MCF 10A (cell line): ENCODE data around the gene ZNF653. TPM values are rescaled to one million over a fixed set of nuclear protein-coding genes. Genes with fewer than 3 reads are reported as not detected.

ENCODE experiments used
- BruUV-seq: library from RNA; stranded (reverse); fragments of 400-500 nt; replicated peaks from 2 replicates; lab custom pipeline; 2021; lab: Mats Ljungman, UMichigan
- CTCF ChIA-PET: fragments of 300-600 bp; sonication (Branson Sonifier 250); formaldehyde crosslinking; extraction: SDS; loops from one replicate; lab custom pipeline; 2021; ENCODE audit warnings: antibody characterized with exemption, inconsistent platforms; lab: Yijun Ruan, JAX
- POLR2A ChIA-PET: fragments of 300-600, 350-650 bp; sonication (Branson Sonifier 250); formaldehyde crosslinking; extraction: SDS; loops from one replicate; lab custom pipeline; 2020; ENCODE audit warnings: antibody characterized with exemption, inconsistent platforms; lab: Yijun Ruan, JAX
- DNase-seq: peaks from one replicate; pipeline ENCODE4 v3.0.0-alpha.2; 2018; ENCODE audit not compliant: unreplicated experiment
- H3K27ac Mint-ChIP-seq: one replicate; pipeline ENCODE4 v1.8.0; 2022; ENCODE audit warnings: mild to moderate bottlenecking, low read depth, mixed read lengths; ENCODE audit not compliant: unreplicated experiment
- H3K27me3 Mint-ChIP-seq: one replicate; pipeline ENCODE4 v1.8.0; 2022; ENCODE audit warnings: mixed read lengths; ENCODE audit not compliant: insufficient read depth, unreplicated experiment
- H3K36me3 Mint-ChIP-seq: one replicate; pipeline ENCODE4 v1.8.0; 2022; ENCODE audit warnings: mild to moderate bottlenecking, moderate library complexity, mixed read lengths; ENCODE audit not compliant: insufficient read depth, unreplicated experiment
- H3K4me1 Mint-ChIP-seq: one replicate; pipeline ENCODE4 v1.8.0; 2022; ENCODE audit warnings: mixed read lengths; ENCODE audit not compliant: insufficient read depth, unreplicated experiment
- H3K4me3 Mint-ChIP-seq: one replicate; pipeline ENCODE4 v1.8.0; 2022; ENCODE audit warnings: mild to moderate bottlenecking, moderate library complexity, mixed read lengths; ENCODE audit not compliant: unreplicated experiment
- H3K9me3 Mint-ChIP-seq: one replicate; pipeline ENCODE4 v1.8.0; 2022; ENCODE audit warnings: mixed read lengths; ENCODE audit not compliant: unreplicated experiment
- CTCF ChIP-seq: fragments of 200-600 bp; IDR thresholded peaks from one replicate; pipeline ENCODE4 v1.8.0; 2022; ENCODE audit warnings: antibody characterized with exemption, mild to moderate bottlenecking; ENCODE audit not compliant: unreplicated experiment
- intact Hi-C: fragments of 100-400 bp; cut with micrococcal nuclease; formaldehyde crosslinking; loops from 2 replicates; pipeline ENCODE4 v1.14.1; 2022
- total RNA-seq: library from RNA; stranded (reverse); gene quantifications from 2 replicates; pipeline ENCODE4 v1.2.3, GENCODE V29; 2022

The ZNF653 gene
- total RNA-seq, 1 experiment from 2014 or later: 7.7 TPM

- ChIA-PET CTCF (interaction anchor here (0.6 to 2.3 kb wide), 4 partner anchors 64 to 745 kb away, joined by 3 to 6 read pairs (median 4); no protein-coding TSS in a partner anchor), POLR2A (no interaction called here)
- Mint-ChIP-seq H3K36me3 (peaks cover 46% of the 10 kb centered on the region), H3K27ac (peak overlapping the region; percentile 87), H3K4me1 (peaks cover 5% of the 10 kb centered on the region), H3K27me3 (no peaks in the 10 kb centered on the region), H3K9me3 (no peaks in the 10 kb centered on the region), H3K4me3 (no peak overlapping the region)
- no TSS peak for BruUV-seq
- no peak for DNase-seq
- intact Hi-C loops: loop anchor here (10.0 kb wide), 1 partner anchor 310 kb away; no protein-coding TSS in a partner anchor
- TF ChIP-seq CTCF: no peak
Measured at GRCh38 chr19:11445141-11445540, 60.5 kb downstream of the ZNF653 start.

- Mint-ChIP-seq H3K27me3 (no peaks in the 10 kb centered on the region), H3K4me1 (peaks cover 5% of the 10 kb centered on the region), H3K27ac (peak overlapping the region; percentile 49), H3K9me3 (no peaks in the 10 kb centered on the region), H3K36me3 (peaks cover 55% of the 10 kb centered on the region), H3K4me3 (no peak overlapping the region)
- intact Hi-C loops: loop anchor here (10.0 kb wide), 1 partner anchor 309 kb away; no protein-coding TSS in a partner anchor
- no TSS peak for BruUV-seq
- ChIA-PET POLR2A (interaction anchor here (0.6 to 1.8 kb wide), 7 partner anchors 8 to 1219 kb away, joined by 3 to 8 read pairs (median 3); partner anchors contain the start of genes ECSIT and ELOF1), CTCF (interaction anchor here (0.6 to 2.3 kb wide), 7 partner anchors 16 to 150 kb away, joined by 3 to 10 read pairs (median 4); no protein-coding TSS in a partner anchor)
- DNase-seq: peak; percentile 18
- TF ChIP-seq CTCF: no peak
Measured at GRCh38 chr19:11444059-11444458, 61.6 kb downstream of the ZNF653 start.

GRCh38 chr19:11437955-11438354, 67.7 kb downstream of the ZNF653 start:
- ChIA-PET CTCF (interaction anchor here (0.7 to 1.0 kb wide), 3 partner anchors 9 to 191 kb away, joined by 3 read pairs; no protein-coding TSS in a partner anchor), POLR2A (no interaction called here)
- DNase-seq: no peak
- intact Hi-C loops: no loop called here
- TF ChIP-seq CTCF: no peak
- Mint-ChIP-seq H3K36me3 (peaks cover 63% of the 10 kb centered on the region), H3K27me3 (no peaks in the 10 kb centered on the region), H3K4me3 (peak overlapping the region; percentile 100), H3K4me1 (peaks cover 5% of the 10 kb centered on the region), H3K27ac (no peak overlapping the region), H3K9me3 (no peaks in the 10 kb centered on the region)
- TSS peak; percentile 16 for BruUV-seq

- POLR2A ChIA-PET: interaction anchor here (0.6 to 1.7 kb wide), 18 partner anchors 16 to 563 kb away, joined by 3 to 12 read pairs (median 4); partner anchors contain the start of genes CCDC159, ECSIT, ELOF1 and LDLR
- Mint-ChIP-seq H3K27ac (peak overlapping the region; percentile 96), H3K27me3 (no peaks in the 10 kb centered on the region), H3K36me3 (peaks cover 42% of the 10 kb centered on the region), H3K9me3 (no peaks in the 10 kb centered on the region), H3K4me3 (peak overlapping the region; percentile 100), H3K4me1 (peaks cover under 1% of the 10 kb centered on the region)
- TSS peak; percentile 68 for BruUV-seq
- no peak for TF ChIP-seq CTCF
- no peak for DNase-seq
- intact Hi-C loops: loop anchor here (2.0 kb wide), 1 partner anchor 55 kb away; no protein-coding TSS in a partner anchor
- CTCF ChIA-PET: interaction anchor here (0.6 to 1.5 kb wide), 10 partner anchors 9 to 504 kb away, joined by 3 to 6 read pairs (median 3); partner anchors contain the start of gene SWSAP1
Measured at GRCh38 chr19:11435833-11436313, 69.8 kb downstream of the ZNF653 start.
